Thoracic aorta (tissue), 2 donors: Measurements from ENCODE around the gene ZBTB7A. TPM values are rescaled to one million over a fixed set of nuclear protein-coding genes. Genes with fewer than 3 reads are reported as not detected.

ENCODE experiments used
- ATAC-seq: fragments of 150-250 bp; one replicate; pipeline ENCODE4 v1.8.0; 2017; ENCODE audit warnings: low read depth; ENCODE audit not compliant: insufficient number of reproducible peaks, low FRiP score
- DNase-seq: peaks from one replicate; pipeline ENCODE4 v3.0.0-alpha.2; 2020; ENCODE audit warnings: low spot score
- H3K27ac ChIP-seq, 2 donors: fragments of 200-600 bp; sonication (generic); 1 replicate in 1 of 2; 2 replicates in 1 of 2; pipeline ENCODE4 v1.5.1; 2016; ENCODE audit warnings: mild to moderate bottlenecking in 2 of 2, moderate library complexity in 2 of 2
- H3K27me3 ChIP-seq: fragments of 200-600 bp; sonication (generic); replicated peaks from 2 replicates; pipeline ENCODE4 v1.6.0; 2016; ENCODE audit warnings: mild to moderate bottlenecking; ENCODE audit not compliant: insufficient read depth
- H3K36me3 ChIP-seq: fragments of 200-600 bp; sonication (generic); one replicate; pipeline ENCODE4 v1.5.1; 2016
- H3K4me1 ChIP-seq, 2 donors: fragments of 200-600 bp; sonication (generic); 1 replicate in 1 of 2; 2 replicates in 1 of 2; pipeline versions ENCODE4 v1.5.1 to v1.6.0; 2016; ENCODE audit warnings: low read depth in 2 of 2, mild to moderate bottlenecking in 1 of 2; ENCODE audit not compliant: control insufficient read depth in 1 of 2
- H3K4me3 ChIP-seq: fragments of 200-600 bp; sonication (generic); 2 replicates; pipeline ENCODE4 v1.5.1; 2016; ENCODE audit warnings: mild to moderate bottlenecking
- H3K9me3 ChIP-seq: fragments of 200-600 bp; sonication (generic); 2 replicates; pipeline ENCODE4 v1.5.1; 2016
- total RNA-seq, 2 donors: library from RNA; depleted of rRNA; stranded (reverse); fragments of >200 nt; gene quantifications; one replicate each; pipeline versions ENCODE4 v1.1.0 to v1.2.3, GENCODE V29; 2016
- TF ChIP-seq, protein P1 (sequence below): fragments of 200-600 bp; sonication (generic); IDR thresholded peaks from one replicate; pipeline ENCODE4 v1.5.1; 2019; ENCODE audit warnings: antibody characterized with exemption

ZBTB7A gene
- total RNA-seq, 2 donors from 2014 or later: 85.1 to 91.9 TPM

DNA sequence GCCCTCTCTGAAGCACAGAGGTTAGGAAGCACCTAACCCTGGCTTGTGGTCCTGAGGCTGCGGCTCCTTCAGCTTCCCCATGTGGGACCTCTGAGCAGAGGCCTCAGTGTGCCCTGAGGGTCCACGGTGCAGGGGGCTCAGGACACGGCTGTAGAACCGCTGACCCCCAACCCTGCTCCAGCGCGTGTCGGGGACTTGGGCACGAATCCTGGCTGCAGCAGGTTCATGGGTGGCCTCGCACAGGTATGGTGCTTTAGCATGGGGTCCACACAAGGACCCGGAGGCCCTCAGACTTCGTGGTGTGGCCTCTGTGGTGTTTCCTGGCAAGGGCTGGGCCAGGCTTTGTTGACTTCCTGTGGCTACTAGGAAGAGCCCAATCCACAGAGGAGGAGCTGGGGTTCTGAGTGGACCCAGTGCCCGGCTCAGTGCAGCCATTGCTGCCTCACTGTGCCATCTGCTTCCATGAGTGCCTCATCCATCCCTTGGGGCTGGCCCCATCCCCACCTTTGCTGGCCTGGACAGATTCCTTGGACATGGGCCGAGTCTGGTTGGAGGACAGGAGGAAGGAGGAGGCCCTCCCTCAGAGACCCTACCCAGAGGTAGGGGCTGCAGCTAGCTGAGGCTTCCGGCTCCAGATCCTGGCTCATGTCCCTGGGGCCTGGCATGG is 24.5 kb downstream of the ZBTB7A start:
- no peak for DNase-seq
- ATAC-seq: no peak
- TF ChIP-seq, protein P1, sequence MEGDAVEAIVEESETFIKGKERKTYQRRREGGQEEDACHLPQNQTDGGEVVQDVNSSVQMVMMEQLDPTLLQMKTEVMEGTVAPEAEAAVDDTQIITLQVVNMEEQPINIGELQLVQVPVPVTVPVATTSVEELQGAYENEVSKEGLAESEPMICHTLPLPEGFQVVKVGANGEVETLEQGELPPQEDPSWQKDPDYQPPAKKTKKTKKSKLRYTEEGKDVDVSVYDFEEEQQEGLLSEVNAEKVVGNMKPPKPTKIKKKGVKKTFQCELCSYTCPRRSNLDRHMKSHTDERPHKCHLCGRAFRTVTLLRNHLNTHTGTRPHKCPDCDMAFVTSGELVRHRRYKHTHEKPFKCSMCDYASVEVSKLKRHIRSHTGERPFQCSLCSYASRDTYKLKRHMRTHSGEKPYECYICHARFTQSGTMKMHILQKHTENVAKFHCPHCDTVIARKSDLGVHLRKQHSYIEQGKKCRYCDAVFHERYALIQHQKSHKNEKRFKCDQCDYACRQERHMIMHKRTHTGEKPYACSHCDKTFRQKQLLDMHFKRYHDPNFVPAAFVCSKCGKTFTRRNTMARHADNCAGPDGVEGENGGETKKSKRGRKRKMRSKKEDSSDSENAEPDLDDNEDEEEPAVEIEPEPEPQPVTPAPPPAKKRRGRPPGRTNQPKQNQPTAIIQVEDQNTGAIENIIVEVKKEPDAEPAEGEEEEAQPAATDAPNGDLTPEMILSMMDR: no peak
- Histone ChIP-seq H3K27me3 (no peaks in the 10 kb centered on the region), H3K9me3 (no peaks in the 10 kb centered on the region), H3K36me3 (peaks cover 28% of the 10 kb centered on the region), H3K4me3 (no peak overlapping the region), H3K4me1 (no peaks in the 10 kb centered on the region), H3K27ac (no peak overlapping the region)

DNA sequence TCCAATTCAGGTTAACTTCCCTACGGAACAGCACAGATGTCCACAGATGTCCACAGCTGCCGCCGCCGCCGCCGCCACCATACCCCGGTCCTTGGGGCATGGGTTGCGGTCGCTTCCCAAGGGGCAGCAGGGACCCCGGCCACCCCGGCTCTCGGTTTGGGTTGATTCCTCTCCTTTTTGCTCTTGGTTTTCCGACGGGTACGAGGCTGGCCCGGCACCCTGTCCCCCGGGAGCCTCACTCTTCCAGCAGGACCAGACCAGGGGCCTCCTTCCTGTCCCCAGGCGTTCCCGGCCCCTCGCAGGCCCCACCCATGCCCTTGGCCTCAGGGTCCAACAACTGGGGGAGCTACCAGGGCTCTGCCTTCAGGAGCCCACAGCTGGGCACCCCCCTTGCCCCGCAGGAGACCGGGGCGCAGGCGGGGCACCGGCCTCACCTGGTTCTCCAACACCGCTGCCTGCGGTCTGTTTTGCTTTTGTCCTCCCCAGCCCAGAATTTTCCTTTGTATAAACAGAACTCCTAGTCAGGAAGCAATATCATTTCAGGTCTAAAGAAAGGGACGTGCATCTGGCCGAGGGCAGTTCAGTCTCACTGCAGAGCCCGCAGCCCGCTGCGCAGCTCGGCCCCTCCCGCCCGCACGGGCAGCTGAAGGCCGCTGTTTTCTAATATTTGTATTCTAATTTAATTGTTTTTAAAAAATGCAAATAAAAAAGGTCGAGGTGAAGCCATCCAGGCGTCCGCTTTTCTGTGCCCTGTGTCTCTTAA is 27.9 kb downstream of the ZBTB7A start:
- H3K27me3 ChIP-seq: no peaks in the 10 kb centered on the region
- TF ChIP-seq, protein P1: no peak
- DNase-seq: no peak
- no peak overlapping the region for H3K4me3 ChIP-seq
- H3K27ac ChIP-seq: no peak overlapping the region
- no peaks in the 10 kb centered on the region for H3K4me1 ChIP-seq
- ATAC-seq: no peak
- no peaks in the 10 kb centered on the region for H3K9me3 ChIP-seq
- peaks cover 26% of the 10 kb centered on the region for H3K36me3 ChIP-seq

DNA sequence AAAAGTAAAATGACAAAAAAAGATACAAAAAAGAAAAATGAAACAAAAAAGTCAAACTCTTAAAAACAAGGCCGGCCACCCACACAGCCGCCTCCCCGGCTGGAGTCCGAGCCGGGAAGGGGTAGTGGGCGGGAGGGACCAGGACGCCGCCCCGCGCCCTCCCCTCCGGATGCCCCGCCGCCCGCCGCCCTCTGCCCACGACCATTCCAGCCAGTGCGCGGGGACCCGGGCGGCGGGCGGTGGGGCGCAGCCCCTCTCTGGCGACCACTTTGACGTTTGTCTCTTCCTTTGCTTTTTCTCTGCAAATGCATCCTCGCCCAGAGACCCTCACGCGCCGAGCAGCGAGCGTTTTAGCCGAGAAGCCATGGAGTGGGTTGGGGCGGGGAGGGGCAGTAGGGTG is 28.6 kb downstream of the ZBTB7A start:
- ATAC-seq (no peak), DNase-seq (no peak)
- no peaks in the 10 kb centered on the region for H3K27me3 ChIP-seq
- no peak overlapping the region for H3K4me3 ChIP-seq
- TF ChIP-seq, protein P1: no peak
- no peaks in the 10 kb centered on the region for H3K4me1 ChIP-seq
- H3K9me3 ChIP-seq: no peaks in the 10 kb centered on the region
- peaks cover 32% of the 10 kb centered on the region for H3K36me3 ChIP-seq
- H3K27ac ChIP-seq: no peak overlapping the region

DNA sequence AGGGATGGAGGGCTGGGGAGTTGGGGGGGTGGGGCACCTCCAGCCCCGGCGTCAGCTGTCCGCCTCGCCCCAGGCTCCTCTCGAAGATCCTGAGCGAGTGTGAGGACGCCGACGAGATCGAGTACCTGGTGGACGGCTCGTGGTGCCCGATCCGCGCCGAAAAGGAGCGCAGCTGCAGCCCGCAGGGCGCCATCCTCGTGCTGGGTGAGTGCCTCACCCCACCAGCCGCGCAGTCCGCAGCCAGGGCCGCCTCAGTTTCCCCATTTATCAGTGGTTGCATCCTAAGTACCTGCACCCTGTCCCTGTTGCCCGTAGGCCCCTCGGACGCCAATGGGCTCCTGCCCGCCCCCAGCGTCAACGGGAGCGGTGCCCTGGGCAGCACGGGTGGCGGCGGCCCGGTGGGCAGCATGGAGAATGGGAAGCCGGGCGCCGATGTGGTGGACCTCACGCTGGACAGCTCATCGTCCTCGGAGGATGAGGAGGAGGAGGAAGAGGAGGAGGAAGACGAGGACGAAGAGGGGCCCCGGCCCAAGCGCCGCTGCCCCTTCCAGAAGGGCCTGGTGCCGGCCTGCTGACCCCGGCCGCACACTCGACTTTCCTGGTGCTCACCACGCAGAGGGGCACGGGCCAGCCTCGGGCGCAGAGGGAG is 29.3 kb downstream of the ZBTB7A start:
- no peak for ATAC-seq
- peaks cover 35% of the 10 kb centered on the region for H3K36me3 ChIP-seq
- no peak overlapping the region for H3K4me3 ChIP-seq
- H3K4me1 ChIP-seq: no peaks in the 10 kb centered on the region
- TF ChIP-seq, protein P1: no peak
- no peak overlapping the region for H3K27ac ChIP-seq
- no peaks in the 10 kb centered on the region for H3K9me3 ChIP-seq
- H3K27me3 ChIP-seq: no peaks in the 10 kb centered on the region
- no peak for DNase-seq
